Right atrium auricular region (tissue), 2 donors: ENCODE results near the gene CCM2. TPM values are rescaled to one million over a fixed set of nuclear protein-coding genes. Genes with fewer than 3 reads are reported as not detected.

Experiments used
- DNase-seq: peaks from one replicate; pipeline ENCODE4 v3.0.0-alpha.2; 2019; ENCODE audit warnings: low spot score
- H3K27ac ChIP-seq, 2 donors: fragments of 200-600 bp; sonication (generic); 1 replicate in 1 of 2; 2 replicates in 1 of 2; pipeline ENCODE4 v1.5.1; 2016 to 2019
- H3K27me3 ChIP-seq, 2 donors: fragments of 200-600 bp; sonication (generic); one replicate each; pipeline versions ENCODE4 v1.5.1 to v1.6.0; 2017 to 2019
- H3K36me3 ChIP-seq: fragments of 200-600 bp; sonication (generic); one replicate; pipeline ENCODE4 v1.5.1; 2016
- H3K4me1 ChIP-seq, 2 donors: fragments of 200-600 bp; sonication (generic); one replicate each; pipeline versions ENCODE4 v1.5.1 to v1.6.0; 2017 to 2019
- H3K4me3 ChIP-seq, 2 donors: fragments of 200-600 bp; sonication (generic); 1 replicate in 1 of 2; 2 replicates in 1 of 2; pipeline ENCODE4 v1.5.1; 2017 to 2019; ENCODE audit warnings: mild to moderate bottlenecking in 1 of 2, moderate library complexity in 1 of 2
- H3K9me3 ChIP-seq, 2 donors: fragments of 200-600 bp; sonication (generic); one replicate each; pipeline ENCODE4 v1.5.1; 2019
- total RNA-seq, 2 donors: library from RNA; depleted of rRNA; stranded (reverse); fragments of >200 nt; gene quantifications; one replicate each; pipeline ENCODE4 v1.1.0, GENCODE V29; 2016
- TF ChIP-seq, protein P1 (sequence below), 2 donors: fragments of 200-600 bp; sonication (generic); IDR thresholded peaks; one replicate each; pipeline ENCODE4 v1.5.1; 2019; ENCODE audit warnings: antibody characterized with exemption in 2 of 2

Gene CCM2
- total RNA-seq, 2 donors from 2014 or later, result 26.5 to 34.0 TPM

DNA sequence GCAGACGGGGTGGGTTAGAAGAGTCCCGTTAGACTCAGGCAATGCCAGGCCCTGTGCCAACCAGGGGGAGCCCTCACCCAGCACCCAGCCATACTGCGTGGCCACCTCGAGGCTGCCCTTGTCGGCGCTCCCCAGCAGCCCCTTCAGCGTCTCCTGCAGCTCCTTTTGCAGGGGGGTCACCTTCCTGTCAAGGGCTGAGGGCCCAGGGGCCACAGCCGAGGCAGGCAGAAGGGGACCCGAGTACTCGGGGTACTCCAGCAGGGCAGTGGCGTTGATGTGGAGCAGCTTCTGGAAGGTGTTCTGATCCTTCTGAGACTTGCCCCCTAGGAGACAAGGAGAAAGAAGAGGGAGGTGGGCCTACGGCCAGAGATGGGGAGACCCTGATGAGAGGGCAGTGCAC is 101.7 kb downstream of the CCM2 start:
- Histone ChIP-seq H3K27ac (no peak overlapping the region), H3K9me3 (no peaks in the 10 kb centered on the region), H3K4me1 (peaks cover 0 to 2% of the 10 kb centered on the region in 2 donors), H3K27me3 (no peaks in the 10 kb centered on the region), H3K36me3 (peaks cover 86% of the 10 kb centered on the region), H3K4me3 (no peak overlapping the region)
- TF ChIP-seq, protein P1, sequence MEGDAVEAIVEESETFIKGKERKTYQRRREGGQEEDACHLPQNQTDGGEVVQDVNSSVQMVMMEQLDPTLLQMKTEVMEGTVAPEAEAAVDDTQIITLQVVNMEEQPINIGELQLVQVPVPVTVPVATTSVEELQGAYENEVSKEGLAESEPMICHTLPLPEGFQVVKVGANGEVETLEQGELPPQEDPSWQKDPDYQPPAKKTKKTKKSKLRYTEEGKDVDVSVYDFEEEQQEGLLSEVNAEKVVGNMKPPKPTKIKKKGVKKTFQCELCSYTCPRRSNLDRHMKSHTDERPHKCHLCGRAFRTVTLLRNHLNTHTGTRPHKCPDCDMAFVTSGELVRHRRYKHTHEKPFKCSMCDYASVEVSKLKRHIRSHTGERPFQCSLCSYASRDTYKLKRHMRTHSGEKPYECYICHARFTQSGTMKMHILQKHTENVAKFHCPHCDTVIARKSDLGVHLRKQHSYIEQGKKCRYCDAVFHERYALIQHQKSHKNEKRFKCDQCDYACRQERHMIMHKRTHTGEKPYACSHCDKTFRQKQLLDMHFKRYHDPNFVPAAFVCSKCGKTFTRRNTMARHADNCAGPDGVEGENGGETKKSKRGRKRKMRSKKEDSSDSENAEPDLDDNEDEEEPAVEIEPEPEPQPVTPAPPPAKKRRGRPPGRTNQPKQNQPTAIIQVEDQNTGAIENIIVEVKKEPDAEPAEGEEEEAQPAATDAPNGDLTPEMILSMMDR (IDR thresholded peaks at IDR 0.05), result no peak
- DNase-seq, result no peak

DNA sequence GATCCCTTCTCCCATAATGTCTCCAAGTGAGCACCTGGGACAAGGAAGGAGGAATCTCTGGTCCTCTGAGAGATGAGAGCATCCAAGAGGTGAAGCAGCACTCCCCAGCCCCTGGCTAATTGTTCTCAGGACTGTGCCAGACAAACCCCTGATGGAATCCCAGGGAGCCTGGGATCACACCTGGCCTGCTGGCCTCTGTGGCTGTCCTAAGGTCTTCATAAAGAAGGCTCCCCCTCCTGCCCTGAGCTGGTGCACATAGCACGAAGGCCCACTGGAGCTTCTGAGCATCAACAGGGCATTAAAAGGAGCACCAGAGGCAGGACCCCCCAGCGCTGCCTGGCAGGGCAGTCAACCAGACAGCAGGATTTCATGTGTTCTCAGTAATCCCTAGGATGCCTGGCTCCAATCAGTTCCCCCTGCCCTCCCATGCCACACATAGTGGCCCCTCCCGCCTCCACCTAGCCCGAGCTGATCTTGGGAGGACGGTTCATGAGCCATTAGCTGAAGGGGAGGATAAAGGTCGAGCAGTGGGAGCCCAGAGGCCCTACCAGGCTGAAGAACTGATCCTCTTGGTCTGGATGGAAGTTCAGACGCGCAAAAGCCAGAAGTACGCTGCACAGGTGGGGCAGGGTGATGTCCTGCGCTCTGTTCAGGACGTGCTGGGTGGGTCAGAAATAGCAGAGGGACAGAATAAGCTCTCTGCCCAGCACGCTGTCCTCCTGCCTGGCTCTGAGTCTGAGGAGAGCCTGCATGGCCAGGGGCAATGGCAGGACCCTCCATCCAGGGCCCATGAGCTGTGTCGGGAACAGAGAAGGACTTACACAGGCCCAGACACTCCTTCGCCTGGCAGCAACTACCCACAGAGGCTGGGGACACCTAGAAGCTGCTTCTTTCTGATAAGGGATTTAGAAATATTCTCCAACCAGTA is 103.0 kb downstream of the CCM2 start:
- DNase-seq, result no peak
- TF ChIP-seq, protein P1 (IDR thresholded peaks at IDR 0.05), result no peak
- Histone ChIP-seq H3K36me3 (peaks cover 98% of the 10 kb centered on the region), H3K4me1 (peaks cover 0 to 15% of the 10 kb centered on the region in 2 donors), H3K27ac (no peak overlapping the region), H3K4me3 (no peak overlapping the region), H3K9me3 (no peaks in the 10 kb centered on the region), H3K27me3 (no peaks in the 10 kb centered on the region)

DNA sequence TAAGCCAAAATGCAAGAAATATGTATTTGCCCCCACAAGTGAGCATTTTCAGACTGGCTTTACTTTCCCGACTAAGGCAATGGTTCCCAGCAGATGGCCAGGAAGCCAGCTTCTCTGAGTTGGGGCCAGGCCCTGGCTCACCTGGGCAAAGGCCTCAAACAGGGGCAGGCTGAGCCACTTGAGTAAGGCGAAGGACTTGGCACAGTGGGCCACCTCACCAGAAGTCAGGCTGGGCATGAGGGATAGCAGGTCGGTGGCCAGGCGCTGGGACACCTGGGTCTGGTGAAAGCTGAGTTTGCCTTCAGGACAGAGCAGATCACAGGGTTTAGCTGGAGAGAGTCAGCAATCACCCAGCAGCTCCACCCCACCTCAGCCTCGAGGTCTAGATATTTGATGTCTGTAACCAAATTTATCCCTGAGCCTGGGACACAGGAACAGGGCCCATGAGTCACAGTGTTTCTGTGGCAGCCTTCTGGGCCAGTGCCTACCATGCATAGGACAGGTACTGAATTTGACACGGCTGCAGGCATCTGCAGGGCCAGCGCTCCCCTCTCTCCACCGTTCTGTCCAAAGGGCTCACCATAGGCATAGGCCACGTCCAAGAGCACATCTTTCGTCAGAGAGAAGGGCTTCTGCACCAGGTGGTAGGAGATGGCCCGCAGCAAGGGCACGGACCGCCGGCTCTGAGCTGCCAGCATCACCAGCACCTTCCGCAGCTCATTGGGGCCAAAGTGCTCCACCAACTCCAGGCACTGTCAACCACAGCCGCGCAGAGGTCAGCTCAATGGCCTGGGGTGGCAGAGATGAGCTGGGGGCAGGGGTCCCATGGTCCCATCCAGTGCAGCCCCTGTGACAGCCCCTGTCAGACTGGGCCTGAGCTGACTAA is 104.2 kb downstream of the CCM2 start:
- Histone ChIP-seq H3K4me3 (no peak overlapping the region), H3K36me3 (peaks cover 100% of the 10 kb centered on the region), H3K27me3 (no peaks in the 10 kb centered on the region), H3K9me3 (no peaks in the 10 kb centered on the region), H3K4me1 (peaks cover 0 to 27% of the 10 kb centered on the region in 2 donors), H3K27ac (no peak overlapping the region)
- DNase-seq, result no peak
- TF ChIP-seq, protein P1 (IDR thresholded peaks at IDR 0.05), result no peak

DNA sequence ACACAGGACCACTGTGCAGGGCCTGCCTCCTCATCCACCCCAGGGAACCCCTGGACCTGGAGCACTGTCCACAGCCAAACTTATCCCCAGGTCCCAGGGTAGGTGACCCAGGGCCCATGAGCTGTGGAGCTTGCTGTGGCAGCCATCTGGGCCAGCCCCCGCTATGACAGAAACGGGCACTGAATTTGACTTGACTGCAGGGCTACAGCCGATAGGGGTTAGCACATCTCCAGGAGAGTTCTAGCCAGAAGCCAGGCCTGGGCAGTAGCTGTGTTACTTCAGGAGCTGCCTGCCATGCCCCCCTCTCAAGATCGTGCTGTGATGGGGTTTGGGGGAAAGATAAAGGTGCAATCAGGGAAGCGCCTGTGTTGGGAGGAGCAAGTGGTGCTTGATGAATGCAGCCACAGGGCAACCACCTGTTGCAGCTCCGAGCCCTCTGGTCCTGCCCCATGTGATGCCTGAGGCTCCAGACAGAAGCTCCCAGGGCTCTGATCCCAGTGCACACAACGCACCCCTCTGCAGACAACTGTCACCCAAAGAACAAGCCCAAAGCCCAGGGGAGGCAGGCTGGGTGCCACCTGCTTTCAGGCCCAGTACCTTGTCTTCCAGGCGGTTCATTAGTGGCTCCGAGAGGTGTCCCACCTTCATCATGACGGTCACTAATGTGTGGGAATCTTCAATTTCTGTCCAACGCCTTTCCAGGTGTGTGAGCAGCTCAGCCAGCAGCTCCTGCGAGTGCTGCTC is 105.0 kb downstream of the CCM2 start:
- Histone ChIP-seq H3K4me3 (no peak overlapping the region), H3K4me1 (peaks cover 0 to 30% of the 10 kb centered on the region in 2 donors), H3K9me3 (no peaks in the 10 kb centered on the region), H3K27ac (no peak overlapping the region), H3K27me3 (no peaks in the 10 kb centered on the region), H3K36me3 (peaks cover 93% of the 10 kb centered on the region)
- no peak for DNase-seq
- TF ChIP-seq, protein P1 (IDR thresholded peaks at IDR 0.05), result no peak

DNA sequence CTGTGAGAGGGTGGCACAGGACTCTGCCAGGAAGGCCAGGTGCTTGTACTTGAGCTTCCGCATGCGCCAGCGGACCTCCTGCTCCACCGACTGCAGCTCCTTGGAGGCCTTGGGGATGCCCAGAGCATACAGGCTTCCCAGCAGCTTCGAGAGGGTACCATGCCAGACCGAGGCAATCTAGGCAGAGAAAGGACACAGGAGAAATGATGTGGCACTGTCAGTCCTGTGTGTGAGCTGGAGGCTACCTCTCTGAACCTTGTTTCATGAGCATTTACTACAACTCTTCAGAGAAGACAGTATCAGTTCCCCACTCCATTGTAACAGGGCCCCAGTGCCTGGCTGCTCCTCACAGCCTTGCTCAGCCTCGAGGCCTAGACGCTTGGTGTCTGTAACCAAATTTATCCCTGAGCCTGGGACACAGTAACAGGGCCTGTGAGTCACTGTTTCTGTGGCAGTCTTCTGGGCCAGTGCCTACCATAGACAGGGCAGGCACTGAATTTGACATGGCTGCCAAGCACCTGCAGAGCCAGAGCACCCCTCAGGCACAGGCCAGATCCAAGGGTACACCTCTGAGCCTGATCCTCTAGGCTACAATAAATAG is 105.7 kb downstream of the CCM2 start:
- H3K36me3 ChIP-seq, result peaks cover 86% of the 10 kb centered on the region
- no peak overlapping the region for H3K4me3 ChIP-seq
- H3K27ac ChIP-seq, result no peak overlapping the region
- H3K9me3 ChIP-seq, result no peaks in the 10 kb centered on the region
- peaks cover 0 to 35% of the 10 kb centered on the region in 2 donors for H3K4me1 ChIP-seq
- no peaks in the 10 kb centered on the region for H3K27me3 ChIP-seq
- no peak for DNase-seq
- TF ChIP-seq, protein P1 (IDR thresholded peaks at IDR 0.05), result no peak
